Stimulated activated naive CD4-positive, alpha-beta T cell treated with Interleukin-2 at 50 U/mL for 16 hours (primary cell): ENCODE measurements around the gene ETHE1.

ENCODE experiments used
- DNase-seq: peaks from one replicate; lab custom pipeline; 2025; lab: John Stamatoyannopoulos, UW

The ETHE1 gene

GRCh38 chr19:43526884-43527859 is at the start of gene ETHE1:
Gene ETHE1 (minus strand): TSS chr19:43527201. CDS start chr19:43527177, 24 bp downstream.
- peak; percentile 71 for DNase-seq

- no peak for DNase-seq
These were observed 49.2 kb upstream of the ETHE1 start for GRCh38 chr19:43575955-43576878.

- peak; percentile 96 for DNase-seq
These were observed 48.4 kb upstream of the ETHE1 start, which contains the start of the genes PINLYP and XRCC1 for GRCh38 chr19:43575156-43575950. Gene PINLYP (plus strand): TSS chr19:43575801. CDS start chr19:43577192, 1,391 bp downstream. Gene XRCC1 (minus strand): TSS chr19:43575527. CDS start chr19:43575458, 69 bp downstream.

GRCh38 chr19:43574424-43575155 is 47.6 kb upstream of the ETHE1 start:
- DNase-seq: no peak

GRCh38 chr19:43572171-43572588 is 45.2 kb upstream of the ETHE1 start:
- no peak for DNase-seq

GRCh38 chr19:43570174-43570791 is 43.3 kb upstream of the ETHE1 start:
- DNase-seq: no peak

- no peak for DNase-seq
These were observed 42.7 kb upstream of the ETHE1 start for GRCh38 chr19:43569657-43570056.

- DNase-seq: no peak
These were observed 37.8 kb upstream of the ETHE1 start for GRCh38 chr19:43564800-43565199.

GRCh38 chr19:43563816-43564457 is 36.9 kb upstream of the ETHE1 start:
- DNase-seq: no peak

GRCh38 chr19:43562698-43563241 is 35.8 kb upstream of the ETHE1 start:
- peak; percentile 66 for DNase-seq

GRCh38 chr19:43562226-43562697 is 35.3 kb upstream of the ETHE1 start:
- no peak for DNase-seq

GRCh38 chr19:43561139-43561970 is 34.4 kb upstream of the ETHE1 start:
- no peak for DNase-seq

- no peak for DNase-seq
These were observed 33.7 kb upstream of the ETHE1 start for GRCh38 chr19:43560687-43561086.

GRCh38 chr19:43555185-43555770 is 28.3 kb upstream of the ETHE1 start:
- peak; percentile 74 for DNase-seq

GRCh38 chr19:43554317-43554895 is 27.4 kb upstream of the ETHE1 start:
- no peak for DNase-seq

- no peak for DNase-seq
These were observed 26.7 kb upstream of the ETHE1 start for GRCh38 chr19:43553656-43554055.

- no peak for DNase-seq
These were observed 25.6 kb upstream of the ETHE1 start for GRCh38 chr19:43552616-43553015.

- DNase-seq: no peak
These were observed 25.1 kb upstream of the ETHE1 start for GRCh38 chr19:43552198-43552450.
